Astrocyte of the spinal cord (primary cell): ENCODE data around the gene MPND.
A peak's percentile ranks its signal among the peaks of the same experiment; 100 is the strongest.

Experiments
- DNase-seq: peaks from one replicate; pipeline ENCODE4 v3.0.0; 2011; ENCODE audit warnings: low read depth, low spot score
- H3K4me3 ChIP-seq: 2 replicates; pipeline ENCODE4 v1.5.1; 2011; ENCODE audit warnings: low read depth, mild to moderate bottlenecking, low read length, moderate library complexity
- in situ Hi-C: cut with HindIII; loops from 2 replicates; pipeline ENCODE4 v1.10.0; 2017; ENCODE audit warnings: low sequenced_read_pairs
- TF ChIP-seq, protein P1 (sequence below): IDR thresholded peaks from 2 replicates; pipeline ENCODE4 v1.5.1; 2012; ENCODE audit warnings: low read depth, mild to moderate bottlenecking, low read length, inconsistent platforms

The MPND gene

DNA sequence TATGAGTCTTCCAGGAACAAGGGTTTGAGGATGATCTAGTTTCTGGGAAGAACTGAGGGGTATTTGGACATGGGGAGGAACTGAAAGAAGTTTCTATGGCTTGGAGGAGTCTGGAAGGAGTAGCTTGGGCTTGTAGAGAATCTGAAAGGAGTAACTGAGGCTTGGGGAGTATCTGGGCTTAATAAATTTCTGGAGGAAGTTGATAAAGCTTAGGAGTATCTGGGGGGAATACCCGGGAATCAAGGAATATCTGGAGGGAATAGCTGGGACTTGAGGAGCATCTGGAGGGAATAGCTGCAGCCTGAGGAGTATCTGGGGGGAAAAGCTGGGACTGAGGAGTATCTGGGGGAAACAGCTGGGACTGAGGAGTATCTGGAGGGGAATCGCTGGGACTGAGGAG, 22.9 kb upstream of the MPND start:
- in situ Hi-C loops: no loop called here
- no peak overlapping the region for H3K4me3 ChIP-seq

DNA sequence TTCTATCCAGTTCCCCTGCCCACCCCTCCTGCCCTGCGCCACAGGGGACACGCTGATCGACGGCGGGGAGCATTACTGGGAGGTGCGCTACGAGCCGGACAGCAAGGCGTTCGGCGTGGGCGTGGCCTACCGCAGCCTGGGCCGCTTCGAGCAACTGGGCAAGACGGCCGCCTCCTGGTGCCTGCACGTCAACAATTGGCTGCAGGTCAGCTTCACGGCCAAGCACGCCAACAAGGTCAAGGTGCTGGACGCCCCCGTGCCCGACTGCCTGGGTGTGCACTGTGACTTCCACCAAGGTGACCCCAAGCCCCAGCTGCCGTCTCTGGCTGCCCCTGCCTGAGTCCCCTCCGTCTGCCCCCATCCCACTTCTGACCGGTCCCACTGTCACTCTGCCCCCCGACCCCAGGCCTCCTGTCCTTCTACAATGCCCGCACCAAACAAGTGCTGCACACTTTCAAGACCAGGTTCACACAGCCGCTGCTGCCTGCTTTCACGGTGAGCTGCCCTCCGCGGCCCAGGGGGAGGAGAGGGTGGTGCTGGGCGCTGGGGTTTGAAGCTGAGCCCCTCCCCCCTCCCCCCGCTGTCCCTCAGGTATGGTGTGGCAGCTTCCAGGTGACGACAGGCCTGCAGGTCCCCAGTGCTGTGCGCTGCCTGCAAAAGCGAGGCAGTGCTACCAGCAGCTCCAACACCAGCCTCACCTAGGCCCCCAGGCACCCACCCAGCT, 20.3 kb upstream of the MPND start:
- DNase-seq: no peak
- TF ChIP-seq, protein P1, sequence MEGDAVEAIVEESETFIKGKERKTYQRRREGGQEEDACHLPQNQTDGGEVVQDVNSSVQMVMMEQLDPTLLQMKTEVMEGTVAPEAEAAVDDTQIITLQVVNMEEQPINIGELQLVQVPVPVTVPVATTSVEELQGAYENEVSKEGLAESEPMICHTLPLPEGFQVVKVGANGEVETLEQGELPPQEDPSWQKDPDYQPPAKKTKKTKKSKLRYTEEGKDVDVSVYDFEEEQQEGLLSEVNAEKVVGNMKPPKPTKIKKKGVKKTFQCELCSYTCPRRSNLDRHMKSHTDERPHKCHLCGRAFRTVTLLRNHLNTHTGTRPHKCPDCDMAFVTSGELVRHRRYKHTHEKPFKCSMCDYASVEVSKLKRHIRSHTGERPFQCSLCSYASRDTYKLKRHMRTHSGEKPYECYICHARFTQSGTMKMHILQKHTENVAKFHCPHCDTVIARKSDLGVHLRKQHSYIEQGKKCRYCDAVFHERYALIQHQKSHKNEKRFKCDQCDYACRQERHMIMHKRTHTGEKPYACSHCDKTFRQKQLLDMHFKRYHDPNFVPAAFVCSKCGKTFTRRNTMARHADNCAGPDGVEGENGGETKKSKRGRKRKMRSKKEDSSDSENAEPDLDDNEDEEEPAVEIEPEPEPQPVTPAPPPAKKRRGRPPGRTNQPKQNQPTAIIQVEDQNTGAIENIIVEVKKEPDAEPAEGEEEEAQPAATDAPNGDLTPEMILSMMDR: no peak
- in situ Hi-C loops: no loop called here
- no peak overlapping the region for H3K4me3 ChIP-seq

More for the DNA sequence above, 22.9 kb upstream of the MPND start:
- DNase-seq: no peak
- TF ChIP-seq, protein P1: no peak

DNA sequence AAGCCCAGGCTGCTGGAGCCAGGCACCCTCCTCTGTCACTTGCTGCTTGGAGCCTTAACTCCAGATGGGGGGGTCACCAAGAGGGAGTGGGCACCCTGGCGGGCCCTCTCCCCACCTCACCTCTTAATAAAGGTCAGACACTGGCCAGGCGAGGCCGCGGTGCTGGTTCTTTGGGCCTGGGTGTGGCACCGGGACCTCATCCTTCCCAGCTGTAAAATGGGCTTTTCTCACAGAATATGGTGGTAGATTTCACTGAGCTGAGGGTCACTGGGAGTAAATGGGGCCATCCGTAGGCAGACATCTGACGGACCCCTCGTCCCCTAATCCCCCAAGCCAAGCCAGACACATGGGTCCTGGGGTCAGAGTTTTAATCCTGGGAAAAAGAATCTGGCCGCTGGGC, 19.7 kb upstream of the MPND start:
- H3K4me3 ChIP-seq: no peak overlapping the region
- DNase-seq: no peak
- in situ Hi-C loops: no loop called here

DNA sequence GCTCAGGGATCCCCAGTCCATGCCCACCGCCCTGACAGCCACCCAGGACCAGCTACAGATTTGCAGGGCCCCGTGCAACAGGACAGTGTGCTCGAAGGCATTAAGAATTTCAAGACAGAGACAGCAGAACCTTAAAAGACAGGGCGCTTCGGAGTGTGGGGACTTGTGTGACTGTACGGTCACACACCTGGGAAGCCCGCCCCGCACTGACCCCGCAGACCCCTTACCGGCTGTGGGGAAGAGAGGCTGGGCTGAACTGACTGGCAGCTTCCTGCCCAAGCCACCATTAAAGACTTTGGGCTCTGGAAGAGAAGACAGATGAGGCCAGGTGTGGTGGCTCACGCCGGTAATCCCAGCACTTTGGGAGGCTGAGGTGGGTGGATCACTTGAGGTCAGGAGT, 19.1 kb upstream of the MPND start:
- in situ Hi-C loops: no loop called here
- no peak overlapping the region for H3K4me3 ChIP-seq
- no peak for DNase-seq
- TF ChIP-seq, protein P1: no peak

More for the DNA sequence above, 19.7 kb upstream of the MPND start:
- TF ChIP-seq, protein P1: no peak

DNA sequence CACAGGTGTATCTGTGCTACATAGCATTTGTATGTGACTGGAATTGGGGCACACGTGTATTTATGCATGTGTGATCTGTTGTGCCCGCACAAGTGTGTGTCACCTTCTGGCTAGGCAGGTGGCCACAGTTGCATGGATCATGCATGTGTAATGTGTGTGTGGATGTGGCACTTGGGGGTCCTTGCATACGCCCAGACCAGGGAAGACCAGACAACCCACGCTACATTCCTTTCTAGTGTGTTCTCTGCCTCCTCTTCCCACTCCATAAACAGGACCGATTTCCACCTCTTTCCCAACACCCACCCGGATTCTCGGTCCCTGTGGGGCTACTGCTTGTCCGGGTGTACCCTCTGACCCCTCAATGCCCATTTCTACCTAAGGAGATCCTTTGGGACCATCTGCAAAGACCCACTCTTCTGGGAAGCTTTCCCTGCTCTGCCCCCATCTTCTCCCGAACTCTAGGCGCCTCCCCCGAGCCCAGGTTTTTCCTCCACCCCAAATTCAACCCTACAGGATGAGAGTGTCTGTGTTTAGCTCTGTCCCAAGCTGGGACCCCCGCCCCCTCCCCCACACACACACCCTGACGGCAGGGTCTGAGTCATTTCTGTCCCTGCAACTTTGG, 17.0 kb upstream of the MPND start:
- no peak for DNase-seq
- H3K4me3 ChIP-seq: no peak overlapping the region
- TF ChIP-seq, protein P1: no peak
- in situ Hi-C loops: no loop called here

DNA sequence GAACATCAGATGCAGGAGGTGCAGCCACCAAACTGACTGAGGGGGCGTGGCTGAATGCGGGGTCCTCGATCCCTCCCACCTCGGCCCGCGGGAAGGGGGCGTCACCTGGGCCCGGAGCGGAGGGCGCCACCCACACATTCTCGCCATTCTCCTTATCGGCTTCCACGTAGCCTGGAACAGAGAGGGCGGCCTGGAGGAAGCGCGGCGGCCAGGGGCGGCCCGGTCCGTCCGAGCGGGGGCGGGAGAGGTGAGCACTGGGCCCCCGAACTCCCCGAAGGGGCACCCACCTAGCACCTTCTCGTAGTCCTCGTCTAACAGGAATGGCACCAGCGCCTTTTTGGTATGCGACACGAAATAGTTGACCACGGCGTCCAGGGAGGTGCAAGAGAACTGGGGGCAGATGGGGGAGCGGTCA, 16.5 kb upstream of the MPND start:
- TF ChIP-seq, protein P1: no peak
- no peak for DNase-seq
- in situ Hi-C loops: no loop called here
- peak overlapping the region; percentile 15 for H3K4me3 ChIP-seq
